Thyroid gland (tissue), 4 donors: ENCODE measurements around the gene TERT. TPM values are rescaled to one million over a fixed set of nuclear protein-coding genes. Genes with fewer than 3 reads are reported as not detected.

Experiments used
- DNase-seq, 2 donors: peaks; one replicate each; pipeline ENCODE4 v3.0.0-alpha.2; 2019
- H3K27ac ChIP-seq, 3 donors: fragments of 200-600 bp; sonication (generic); 1 replicate in 2 of 3; 2 replicates in 1 of 3; pipeline ENCODE4 v1.5.1; 2016 to 2019; ENCODE audit warnings: mild to moderate bottlenecking in 1 of 3, moderate library complexity in 1 of 3
- H3K27me3 ChIP-seq: fragments of 200-600 bp; sonication (generic); one replicate; pipeline ENCODE4 v1.5.1; 2019
- H3K36me3 ChIP-seq, 2 donors: fragments of 200-600 bp; sonication (generic); one replicate each; pipeline ENCODE4 v1.5.1; 2016 to 2019
- H3K4me1 ChIP-seq, 2 donors: fragments of 200-600 bp; sonication (generic); one replicate each; pipeline ENCODE4 v1.5.1; 2017 to 2019
- H3K4me3 ChIP-seq, 3 donors: fragments of 200-600 bp; sonication (generic); replicated peaks in 1 of 3; 1 replicate in 2 of 3; 2 replicates in 1 of 3; pipeline ENCODE4 v1.5.1; 2016; ENCODE audit warnings: mild to moderate bottlenecking in 1 of 3
- H3K9me3 ChIP-seq: fragments of 200-600 bp; sonication (generic); one replicate; pipeline ENCODE4 v1.5.1; 2017
- POLR2A ChIP-seq, 2 donors: fragments of 450-650 bp; IDR thresholded peaks; one replicate each; pipeline ENCODE4 v1.6.1; 2017; ENCODE audit warnings: antibody characterized with exemption in 2 of 2, mild to moderate bottlenecking in 2 of 2, moderate library complexity in 1 of 2
- WGBS, 2 donors: methylation state at CpG; one replicate each; pipeline ENCODE4 v1.1.5; 2017; 5-methylcytosine and 5-hydroxymethylcytosine counted together
- intact Hi-C: fragments of 100-400 bp; cut with DNase I; formaldehyde crosslinking; loops from one replicate; pipeline ENCODE4 v1.15.1; 2023
- total RNA-seq, 4 donors: library from RNA; depleted of rRNA; stranded (reverse); fragments of >200 nt; gene quantifications; one replicate each; pipeline ENCODE4 v1.2.3, GENCODE V29; 2016
- TF ChIP-seq, protein P1 (sequence below), 6 experiments: fragments of 200-600 bp in 3 of 6; fragments of 450-650 bp in 3 of 6; sonication (generic) in 3 of 6; IDR thresholded peaks; one replicate each; pipeline ENCODE4 v1.5.1; 2016 to 2019; ENCODE audit warnings: antibody characterized with exemption in 6 of 6, mild to moderate bottlenecking in 2 of 6, inconsistent platforms in 1 of 6, moderate library complexity in 1 of 6

TERT gene
- total RNA-seq, 4 donors from 2014 or later: not detected

GRCh38 chr5:1214163-1214935 lies 80.5 kb downstream of the TERT start:
- no peak for DNase-seq
- Histone ChIP-seq H3K36me3 (no peaks in the 10 kb centered on the region), H3K27me3 (no peaks in the 10 kb centered on the region), H3K9me3 (no peaks in the 10 kb centered on the region), H3K4me1 (no peaks in the 10 kb centered on the region), H3K27ac (no peak overlapping the region), H3K4me3 (no peak overlapping the region)
- TF ChIP-seq, protein P1, sequence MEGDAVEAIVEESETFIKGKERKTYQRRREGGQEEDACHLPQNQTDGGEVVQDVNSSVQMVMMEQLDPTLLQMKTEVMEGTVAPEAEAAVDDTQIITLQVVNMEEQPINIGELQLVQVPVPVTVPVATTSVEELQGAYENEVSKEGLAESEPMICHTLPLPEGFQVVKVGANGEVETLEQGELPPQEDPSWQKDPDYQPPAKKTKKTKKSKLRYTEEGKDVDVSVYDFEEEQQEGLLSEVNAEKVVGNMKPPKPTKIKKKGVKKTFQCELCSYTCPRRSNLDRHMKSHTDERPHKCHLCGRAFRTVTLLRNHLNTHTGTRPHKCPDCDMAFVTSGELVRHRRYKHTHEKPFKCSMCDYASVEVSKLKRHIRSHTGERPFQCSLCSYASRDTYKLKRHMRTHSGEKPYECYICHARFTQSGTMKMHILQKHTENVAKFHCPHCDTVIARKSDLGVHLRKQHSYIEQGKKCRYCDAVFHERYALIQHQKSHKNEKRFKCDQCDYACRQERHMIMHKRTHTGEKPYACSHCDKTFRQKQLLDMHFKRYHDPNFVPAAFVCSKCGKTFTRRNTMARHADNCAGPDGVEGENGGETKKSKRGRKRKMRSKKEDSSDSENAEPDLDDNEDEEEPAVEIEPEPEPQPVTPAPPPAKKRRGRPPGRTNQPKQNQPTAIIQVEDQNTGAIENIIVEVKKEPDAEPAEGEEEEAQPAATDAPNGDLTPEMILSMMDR (IDR thresholded peaks at IDR 0.05): no peak
- no peak for TF ChIP-seq POLR2A (IDR thresholded peaks at IDR 0.05)
- intact Hi-C loops: loop anchor here (10.0 kb wide), 1 partner anchor 440 kb away; no protein-coding TSS in a partner anchor
- WGBS, 2 donors: 78 to 79% methylated on average over 15 to 16 of the region's 22 CpGs

GRCh38 chr5:1213508-1214162 lies 81.2 kb downstream of the TERT start:
- Histone ChIP-seq H3K36me3 (no peaks in the 10 kb centered on the region), H3K27ac (no peak overlapping the region), H3K4me1 (no peaks in the 10 kb centered on the region), H3K27me3 (no peaks in the 10 kb centered on the region), H3K9me3 (no peaks in the 10 kb centered on the region), H3K4me3 (no peak overlapping the region)
- intact Hi-C loops: loop anchor here (10.0 kb wide), 1 partner anchor 441 kb away; no protein-coding TSS in a partner anchor
- DNase-seq: no peak
- TF ChIP-seq, protein P1 (IDR thresholded peaks at IDR 0.05): no peak
- no peak for TF ChIP-seq POLR2A (IDR thresholded peaks at IDR 0.05)
- 84 to 93% methylated on average over 21 to 23 of the region's 25 CpGs for WGBS, 2 donors

GRCh38 chr5:1212881-1213280 lies 82.0 kb downstream of the TERT start:
- Histone ChIP-seq H3K27ac (no peak overlapping the region), H3K9me3 (no peaks in the 10 kb centered on the region), H3K27me3 (no peaks in the 10 kb centered on the region), H3K4me3 (no peak overlapping the region), H3K4me1 (no peaks in the 10 kb centered on the region), H3K36me3 (no peaks in the 10 kb centered on the region)
- DNase-seq: no peak
- TF ChIP-seq, protein P1 (IDR thresholded peaks at IDR 0.05): no peak
- TF ChIP-seq POLR2A (IDR thresholded peaks at IDR 0.05): no peak
- 85 to 87% methylated on average over 16 of the region's 18 CpGs for WGBS, 2 donors
- intact Hi-C loops: loop anchor here (10.0 kb wide), 1 partner anchor 442 kb away; no protein-coding TSS in a partner anchor

- no peaks in the 10 kb centered on the region for H3K36me3 ChIP-seq
- intact Hi-C loops: loop anchor here (10.0 kb wide), 1 partner anchor 443 kb away; no protein-coding TSS in a partner anchor
- WGBS, 2 donors: 90 to 93% methylated on average over 9 to 12 of the region's 20 CpGs
- no peak overlapping the region for H3K27ac ChIP-seq
- no peaks in the 10 kb centered on the region for H3K9me3 ChIP-seq
- no peaks in the 10 kb centered on the region for H3K4me1 ChIP-seq
- no peak for TF ChIP-seq POLR2A (IDR thresholded peaks at IDR 0.05)
- TF ChIP-seq, protein P1 (IDR thresholded peaks at IDR 0.05): no peak
- H3K4me3 ChIP-seq: no peak overlapping the region
- no peaks in the 10 kb centered on the region for H3K27me3 ChIP-seq
- no peak for DNase-seq
Observed at GRCh38 chr5:1212271-1212670, 82.6 kb downstream of the TERT start.

DNA sequence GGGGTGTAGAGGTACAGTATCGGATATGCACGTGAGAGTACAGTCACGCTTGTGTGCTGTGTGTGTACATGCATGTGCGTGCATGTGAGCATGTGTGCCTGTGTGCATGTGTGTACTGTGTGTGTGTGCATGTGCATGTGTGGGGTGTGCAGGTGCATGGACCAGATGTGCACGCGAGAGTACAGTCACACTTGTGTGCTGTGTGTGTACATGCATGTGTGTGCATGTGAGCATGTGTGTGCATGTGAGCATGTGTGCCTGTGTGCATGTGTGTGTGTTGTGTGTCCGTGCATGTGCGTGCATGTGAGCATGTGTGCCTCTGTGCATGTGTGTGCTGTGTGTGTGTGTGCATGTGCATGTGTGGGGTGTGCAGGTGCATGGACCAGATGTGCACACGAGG lies 83.2 kb downstream of the TERT start:
- intact Hi-C loops: loop anchor here (10.0 kb wide), 1 partner anchor 443 kb away; no protein-coding TSS in a partner anchor
- 94 to 97% methylated on average over 9 of the region's 9 CpGs for WGBS, 2 donors
- no peak for DNase-seq
- H3K4me1 ChIP-seq: no peaks in the 10 kb centered on the region
- H3K9me3 ChIP-seq: no peaks in the 10 kb centered on the region
- H3K36me3 ChIP-seq: no peaks in the 10 kb centered on the region
- H3K27me3 ChIP-seq: no peaks in the 10 kb centered on the region
- H3K4me3 ChIP-seq: no peak overlapping the region
- H3K27ac ChIP-seq: no peak overlapping the region
- TF ChIP-seq, protein P1 (IDR thresholded peaks at IDR 0.05): no peak
- no peak for TF ChIP-seq POLR2A (IDR thresholded peaks at IDR 0.05)
